Measurements from ENCODE around the gene CXCL8.

- TF ChIP-seq EZH2 (IDR thresholded peaks at IDR 0.05; ENCODE audit: borderline replicate concordance, insufficient read depth, low read length, poor library complexity, severe bottlenecking) (no peak), TAF1 (IDR thresholded peaks at IDR 0.05; ENCODE audit: low read depth) (no peak), POLR2AphosphoS5 (IDR thresholded peaks at IDR 0.05) (no peak), REST (IDR thresholded peaks at IDR 0.05; ENCODE audit: borderline replicate concordance) (no peak)
- TF ChIP-seq, protein P1, sequence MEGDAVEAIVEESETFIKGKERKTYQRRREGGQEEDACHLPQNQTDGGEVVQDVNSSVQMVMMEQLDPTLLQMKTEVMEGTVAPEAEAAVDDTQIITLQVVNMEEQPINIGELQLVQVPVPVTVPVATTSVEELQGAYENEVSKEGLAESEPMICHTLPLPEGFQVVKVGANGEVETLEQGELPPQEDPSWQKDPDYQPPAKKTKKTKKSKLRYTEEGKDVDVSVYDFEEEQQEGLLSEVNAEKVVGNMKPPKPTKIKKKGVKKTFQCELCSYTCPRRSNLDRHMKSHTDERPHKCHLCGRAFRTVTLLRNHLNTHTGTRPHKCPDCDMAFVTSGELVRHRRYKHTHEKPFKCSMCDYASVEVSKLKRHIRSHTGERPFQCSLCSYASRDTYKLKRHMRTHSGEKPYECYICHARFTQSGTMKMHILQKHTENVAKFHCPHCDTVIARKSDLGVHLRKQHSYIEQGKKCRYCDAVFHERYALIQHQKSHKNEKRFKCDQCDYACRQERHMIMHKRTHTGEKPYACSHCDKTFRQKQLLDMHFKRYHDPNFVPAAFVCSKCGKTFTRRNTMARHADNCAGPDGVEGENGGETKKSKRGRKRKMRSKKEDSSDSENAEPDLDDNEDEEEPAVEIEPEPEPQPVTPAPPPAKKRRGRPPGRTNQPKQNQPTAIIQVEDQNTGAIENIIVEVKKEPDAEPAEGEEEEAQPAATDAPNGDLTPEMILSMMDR (IDR thresholded peaks at IDR 0.05; ENCODE audit: poor library complexity, severe bottlenecking), result no peak
Measured at GRCh38 chr4:73727685-73728084, 12.7 kb upstream of the CXCL8 start.

Data from neural cell (in vitro differentiated cells).